GM04503 (cell line): ENCODE measurements around the gene SCAMP3.
"Not testable (repeated sequence)": the region's sequence is repeated elsewhere in the genome, so short reads cannot be mapped to it uniquely, and the experiment has no call there.

ENCODE experiments used
- DNase-seq: peaks from one replicate; pipeline ENCODE4 v3.0.0-alpha.2; 2012; ENCODE audit warnings: low read depth

SCAMP3 gene

GRCh38 chr1:155227261-155228095 lies 34.7 kb downstream of the SCAMP3 start:
- peak; percentile 91 for DNase-seq

GRCh38 chr1:155226910-155227260 lies 35.3 kb downstream of the SCAMP3 start:
- DNase-seq, result no peak

GRCh38 chr1:155226188-155226909 lies 35.8 kb downstream of the SCAMP3 start:
- no peak for DNase-seq

- DNase-seq, result not testable (repeated sequence)
These were observed 36.8 kb downstream of the SCAMP3 start for GRCh38 chr1:155225404-155225759.

GRCh38 chr1:155223047-155223446 lies 39.1 kb downstream of the SCAMP3 start:
- DNase-seq, result no peak

GRCh38 chr1:155220211-155220965 lies 41.8 kb downstream of the SCAMP3 start:
- DNase-seq, result not testable (repeated sequence)

- no peak for DNase-seq
These were observed 42.5 kb downstream of the SCAMP3 start for GRCh38 chr1:155219592-155220031.

- DNase-seq, result no peak
These were observed 43.1 kb downstream of the SCAMP3 start for GRCh38 chr1:155218854-155219591.

- not testable (repeated sequence) for DNase-seq
These were observed 47.5 kb downstream of the SCAMP3 start for GRCh38 chr1:155214702-155215101.

GRCh38 chr1:155212051-155212440 lies 50.1 kb downstream of the SCAMP3 start:
- DNase-seq, result not testable (repeated sequence)

GRCh38 chr1:155211381-155212050 lies 50.6 kb downstream of the SCAMP3 start:
- DNase-seq, result not testable (repeated sequence)

GRCh38 chr1:155210314-155211104 lies 51.7 kb downstream of the SCAMP3 start:
- DNase-seq, result no peak

- DNase-seq, result no peak
These were observed 52.8 kb downstream of the SCAMP3 start for GRCh38 chr1:155209312-155209721.

GRCh38 chr1:155208541-155209311 lies 53.4 kb downstream of the SCAMP3 start, which contains the start of gene MTX1:
MTX1 (plus strand) TSS chr1:155208695; CDS start chr1:155208805, 110 bp downstream.
- no peak for DNase-seq

GRCh38 chr1:155207806-155208540 lies 54.2 kb downstream of the SCAMP3 start, which contains the start of gene THBS3:
THBS3 (minus strand) TSS chr1:155207897; CDS start chr1:155207876, 21 bp downstream.
- no peak for DNase-seq

- no peak for DNase-seq
These were observed 55.0 kb downstream of the SCAMP3 start for GRCh38 chr1:155206891-155207805.
